Measurements from ENCODE around the gene PXDN.

PXDN gene

GRCh38 chr2:1738646-1739302 lies 5.5 kb downstream of the PXDN start:
- no peak overlapping the region for H3K27ac ChIP-seq (ENCODE audit: low read depth, low read length)
- H3K9me3 ChIP-seq (ENCODE audit: control insufficient read depth, insufficient read depth, low read length), result peaks cover 23% of the 10 kb centered on the region; the same call in 1 of the 2 replicates
- H4K20me1 ChIP-seq (ENCODE audit: control insufficient read depth, insufficient read depth, low read depth, low read length), result no peaks in the 10 kb centered on the region
- H3K4me3 ChIP-seq (ENCODE audit: low read length), result no peak overlapping the region
- no peaks in the 10 kb centered on the region for H3K36me3 ChIP-seq (ENCODE audit: control insufficient read depth, low read length)
- TF ChIP-seq CTCF (IDR thresholded peaks at IDR 0.05; ENCODE audit: low read depth, low read length, poor library complexity, severe bottlenecking), result no peak
- no peak for TF ChIP-seq EZH2phosphoT487 (IDR thresholded peaks at IDR 0.05; ENCODE audit: borderline replicate concordance, low read length)
- no peaks in the 10 kb centered on the region for H3K4me1 ChIP-seq (ENCODE audit: control insufficient read depth, low read length)
- H3K4me2 ChIP-seq (ENCODE audit: low read length), result no peak overlapping the region
- no peaks in the 10 kb centered on the region for H3K27me3 ChIP-seq (ENCODE audit: control insufficient read depth, low read length)
- H3F3A ChIP-seq (ENCODE audit: control insufficient read depth, insufficient read depth), result no peaks in the 10 kb centered on the region
- H3K9me2 ChIP-seq (replicated peaks; ENCODE audit: control insufficient read depth, low read length), result no peaks in the 10 kb centered on the region
- H3K79me2 ChIP-seq (ENCODE audit: control insufficient read depth, low read length), result no peaks in the 10 kb centered on the region

- H3K4me1 ChIP-seq (ENCODE audit: control insufficient read depth, low read length), result no peaks in the 10 kb centered on the region
- no peaks in the 10 kb centered on the region for H4K20me1 ChIP-seq (ENCODE audit: control insufficient read depth, insufficient read depth, low read depth, low read length)
- no peaks in the 10 kb centered on the region for H3K9me2 ChIP-seq (replicated peaks; ENCODE audit: control insufficient read depth, low read length)
- no peaks in the 10 kb centered on the region for H3K27me3 ChIP-seq (ENCODE audit: control insufficient read depth, low read length)
- H3K4me2 ChIP-seq (ENCODE audit: low read length), result no peak overlapping the region
- H3K4me3 ChIP-seq (ENCODE audit: low read length), result no peak overlapping the region
- H3K79me2 ChIP-seq (ENCODE audit: control insufficient read depth, low read length), result no peaks in the 10 kb centered on the region
- peaks cover 23% of the 10 kb centered on the region; the same call in 1 of the 2 replicates for H3K9me3 ChIP-seq (ENCODE audit: control insufficient read depth, insufficient read depth, low read length)
- TF ChIP-seq CTCF (IDR thresholded peaks at IDR 0.05; ENCODE audit: low read depth, low read length, poor library complexity, severe bottlenecking) (no peak), EZH2phosphoT487 (IDR thresholded peaks at IDR 0.05; ENCODE audit: borderline replicate concordance, low read length) (no peak)
- no peaks in the 10 kb centered on the region for H3K36me3 ChIP-seq (ENCODE audit: control insufficient read depth, low read length)
- H3K27ac ChIP-seq (ENCODE audit: low read depth, low read length), result no peak overlapping the region
- H3F3A ChIP-seq (ENCODE audit: control insufficient read depth, insufficient read depth), result no peaks in the 10 kb centered on the region
Observed at GRCh38 chr2:1738163-1738562, 6.2 kb downstream of the PXDN start.

- TF ChIP-seq CTCF (IDR thresholded peaks at IDR 0.05; ENCODE audit: low read depth, low read length, poor library complexity, severe bottlenecking) (no peak), EZH2phosphoT487 (IDR thresholded peaks at IDR 0.05; ENCODE audit: borderline replicate concordance, low read length) (no peak)
- H3K9me2 ChIP-seq (replicated peaks; ENCODE audit: control insufficient read depth, low read length), result no peaks in the 10 kb centered on the region
- no peaks in the 10 kb centered on the region for H3K36me3 ChIP-seq (ENCODE audit: control insufficient read depth, low read length)
- H3K4me3 ChIP-seq (ENCODE audit: low read length), result no peak overlapping the region
- H3K9me3 ChIP-seq (ENCODE audit: control insufficient read depth, insufficient read depth, low read length), result peaks cover 17% of the 10 kb centered on the region; the same call in 1 of the 2 replicates
- no peaks in the 10 kb centered on the region for H4K20me1 ChIP-seq (ENCODE audit: control insufficient read depth, insufficient read depth, low read depth, low read length)
- no peak overlapping the region for H3K27ac ChIP-seq (ENCODE audit: low read depth, low read length)
- H3K27me3 ChIP-seq (ENCODE audit: control insufficient read depth, low read length), result no peaks in the 10 kb centered on the region
- H3F3A ChIP-seq (ENCODE audit: control insufficient read depth, insufficient read depth), result no peaks in the 10 kb centered on the region
- no peaks in the 10 kb centered on the region for H3K79me2 ChIP-seq (ENCODE audit: control insufficient read depth, low read length)
- no peak overlapping the region for H3K4me2 ChIP-seq (ENCODE audit: low read length)
- no peaks in the 10 kb centered on the region for H3K4me1 ChIP-seq (ENCODE audit: control insufficient read depth, low read length)
Observed at GRCh38 chr2:1736997-1737480, 7.3 kb downstream of the PXDN start.

Data from DOHH2 (cell line).